ENCODE measurements around the gene LZTS2. TPM values are rescaled to one million over a fixed set of nuclear protein-coding genes. Genes with fewer than 3 reads are reported as not detected.

The LZTS2 gene
- total RNA-seq, 1 experiment from 2014 or later: 93.0 TPM

DNA sequence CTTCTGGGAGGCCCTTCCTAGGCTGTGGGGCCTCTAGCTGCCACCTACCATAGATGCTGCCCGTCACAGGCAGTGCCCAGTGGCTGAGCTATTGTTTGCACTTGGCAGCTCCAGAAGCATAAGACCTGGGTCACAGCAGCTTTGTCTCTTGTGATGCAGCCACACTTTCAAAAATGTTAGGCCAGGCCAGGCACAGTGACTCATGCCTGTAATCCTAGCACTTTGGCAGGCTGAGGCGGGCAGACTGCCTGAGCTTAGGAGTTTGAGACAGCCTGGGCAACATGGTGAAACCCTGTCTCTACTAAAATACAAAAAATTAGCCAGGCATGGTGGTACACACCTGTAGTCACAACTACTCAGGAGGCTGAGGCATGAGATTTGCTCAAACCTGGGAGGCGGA lies 52.7 kb downstream of the LZTS2 start:
- Histone ChIP-seq H3K27me3 (ENCODE audit: insufficient read depth, low read length) (no peaks in the 10 kb centered on the region), H3K79me2 (ENCODE audit: insufficient read depth, low read length) (peaks cover 74% of the 10 kb centered on the region), H2AFZ (ENCODE audit: low read depth, low read length, poor library complexity, severe bottlenecking) (no peak overlapping the region), H3K9ac (ENCODE audit: low read length) (peak overlapping the region; percentile 43), H3K27ac (ENCODE audit: low read depth, low read length) (peak overlapping the region; percentile 60), H3K9me2 (ENCODE audit: insufficient read depth) (no peaks in the 10 kb centered on the region), H3K36me3 (ENCODE audit: control insufficient read depth in 1 of 2, insufficient read depth in 2 of 2, low read length in 2 of 2) (peaks cover 9 to 27% of the 10 kb centered on the region in 2 experiments; a peak in 3 of 4 replicates), H3K4me2 (ENCODE audit: low read length) (peak overlapping the region; percentile 43), H3K9me3 (ENCODE audit: control insufficient read depth in 1 of 2, insufficient read depth in 1 of 2, low read depth in 1 of 2, low read length in 2 of 2) (no peaks in the 10 kb centered on the region), H3K4me1 (ENCODE audit: control insufficient read depth in 1 of 2, insufficient read depth in 2 of 2, low read length in 2 of 2) (peaks cover 18 to 36% of the 10 kb centered on the region in 2 experiments), H3K4me3 (replicated peaks in 1 of 2; ENCODE audit: low read depth in 1 of 2, low read length in 2 of 2) (no peak overlapping the region), H4K20me1 (ENCODE audit: insufficient read depth) (no peaks in the 10 kb centered on the region)
- POLR2A ChIA-PET: interaction anchor here (1.4 to 3.6 kb wide), 3 partner anchors 9 to 14 kb away, joined by 8 to 33 read pairs (median 9); partner anchors contain the start of gene KAZALD1
- TF ChIP-seq SP1 (IDR thresholded peaks at IDR 0.05; ENCODE audit: low read depth): no peak
- TF ChIP-seq, protein P1, sequence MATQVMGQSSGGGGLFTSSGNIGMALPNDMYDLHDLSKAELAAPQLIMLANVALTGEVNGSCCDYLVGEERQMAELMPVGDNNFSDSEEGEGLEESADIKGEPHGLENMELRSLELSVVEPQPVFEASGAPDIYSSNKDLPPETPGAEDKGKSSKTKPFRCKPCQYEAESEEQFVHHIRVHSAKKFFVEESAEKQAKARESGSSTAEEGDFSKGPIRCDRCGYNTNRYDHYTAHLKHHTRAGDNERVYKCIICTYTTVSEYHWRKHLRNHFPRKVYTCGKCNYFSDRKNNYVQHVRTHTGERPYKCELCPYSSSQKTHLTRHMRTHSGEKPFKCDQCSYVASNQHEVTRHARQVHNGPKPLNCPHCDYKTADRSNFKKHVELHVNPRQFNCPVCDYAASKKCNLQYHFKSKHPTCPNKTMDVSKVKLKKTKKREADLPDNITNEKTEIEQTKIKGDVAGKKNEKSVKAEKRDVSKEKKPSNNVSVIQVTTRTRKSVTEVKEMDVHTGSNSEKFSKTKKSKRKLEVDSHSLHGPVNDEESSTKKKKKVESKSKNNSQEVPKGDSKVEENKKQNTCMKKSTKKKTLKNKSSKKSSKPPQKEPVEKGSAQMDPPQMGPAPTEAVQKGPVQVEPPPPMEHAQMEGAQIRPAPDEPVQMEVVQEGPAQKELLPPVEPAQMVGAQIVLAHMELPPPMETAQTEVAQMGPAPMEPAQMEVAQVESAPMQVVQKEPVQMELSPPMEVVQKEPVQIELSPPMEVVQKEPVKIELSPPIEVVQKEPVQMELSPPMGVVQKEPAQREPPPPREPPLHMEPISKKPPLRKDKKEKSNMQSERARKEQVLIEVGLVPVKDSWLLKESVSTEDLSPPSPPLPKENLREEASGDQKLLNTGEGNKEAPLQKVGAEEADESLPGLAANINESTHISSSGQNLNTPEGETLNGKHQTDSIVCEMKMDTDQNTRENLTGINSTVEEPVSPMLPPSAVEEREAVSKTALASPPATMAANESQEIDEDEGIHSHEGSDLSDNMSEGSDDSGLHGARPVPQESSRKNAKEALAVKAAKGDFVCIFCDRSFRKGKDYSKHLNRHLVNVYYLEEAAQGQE (IDR thresholded peaks at IDR 0.05; ENCODE audit: low read depth): no peak
- TF ChIP-seq POLR2A (IDR thresholded peaks at IDR 0.05; ENCODE audit: borderline replicate concordance, extremely low read depth, insufficient read depth, insufficient read length): no peak
- no peak for TF ChIP-seq EGR1 (IDR thresholded peaks at IDR 0.05; ENCODE audit: low read depth)
- no peak for TF ChIP-seq SRF (IDR thresholded peaks at IDR 0.05; ENCODE audit: low read depth)
- no peak for TF ChIP-seq EZH2phosphoT487 (IDR thresholded peaks at IDR 0.05; ENCODE audit: borderline replicate concordance)
- TF ChIP-seq EZH2 (IDR thresholded peaks at IDR 0.05): no peak
- TF ChIP-seq POLR2AphosphoS5 (IDR thresholded peaks at IDR 0.05; ENCODE audit: low read depth, low read length): no peak
- no peak for TF ChIP-seq ZNF274 (IDR thresholded peaks at IDR 0.05; ENCODE audit: low read depth, low read length)
- TF ChIP-seq, protein P2, sequence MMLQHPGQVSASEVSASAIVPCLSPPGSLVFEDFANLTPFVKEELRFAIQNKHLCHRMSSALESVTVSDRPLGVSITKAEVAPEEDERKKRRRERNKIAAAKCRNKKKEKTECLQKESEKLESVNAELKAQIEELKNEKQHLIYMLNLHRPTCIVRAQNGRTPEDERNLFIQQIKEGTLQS (IDR thresholded peaks at IDR 0.05): no peak
- TF ChIP-seq, protein P3, sequence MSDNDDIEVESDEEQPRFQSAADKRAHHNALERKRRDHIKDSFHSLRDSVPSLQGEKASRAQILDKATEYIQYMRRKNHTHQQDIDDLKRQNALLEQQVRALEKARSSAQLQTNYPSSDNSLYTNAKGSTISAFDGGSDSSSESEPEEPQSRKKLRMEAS (IDR thresholded peaks at IDR 0.05): no peak
- TF ChIP-seq FOSL1 (IDR thresholded peaks at IDR 0.05; ENCODE audit: low read depth): no peak
- no peak for TF ChIP-seq SIN3A (IDR thresholded peaks at IDR 0.05; ENCODE audit: low read depth)
- no peak for TF ChIP-seq CEBPB (IDR thresholded peaks at IDR 0.05; ENCODE audit: low read depth)
- no peak for TF ChIP-seq RAD21 (IDR thresholded peaks at IDR 0.05; ENCODE audit: low read depth)
- DNase-seq (ENCODE audit: low read depth, low spot score) (no peak), ATAC-seq (peak; percentile 33)
- CTCF ChIA-PET: interaction anchor here (0.7 to 6.1 kb wide), 10 partner anchors 9 to 90 kb away, joined by 3 to 118 read pairs (median 15); partner anchors contain the start of genes KAZALD1, PDZD7 and SFXN3
- RAD21 ChIA-PET (ENCODE audit: low non-redundant PET in 1 of 2, low total read pairs in 2 of 2, uncharacterized antibody in 2 of 2, unreplicated experiment in 2 of 2): interaction anchor here (1.5 to 3.0 kb wide), 2 partner anchors 16 to 90 kb away, joined by 5 to 17 read pairs; no protein-coding TSS in a partner anchor
- BruUV-seq (replicated peaks): no TSS peak
- intact Hi-C loops (cut with micrococcal nuclease): no loop called here
